ENCODE measurements around the gene HNMT.

GRCh38 chr2:138016351-138017087 lies 52.2 kb downstream of the HNMT start:
- no peak for TF ChIP-seq POLR2AphosphoS5 (IDR thresholded peaks at IDR 0.05; ENCODE audit: low read depth, low read length)
- TF ChIP-seq JUN (IDR thresholded peaks at IDR 0.05; ENCODE audit: low read depth, low read length), result no peak
- TF ChIP-seq JUND (IDR thresholded peaks at IDR 0.05; ENCODE audit: low read length), result no peak
- TF ChIP-seq GABPA (IDR thresholded peaks at IDR 0.05; ENCODE audit: borderline replicate concordance, insufficient read depth, low read length), result no peak
- TF ChIP-seq CREB1 (IDR thresholded peaks at IDR 0.05), result no peak
